Measurements from ENCODE around the gene NAA80.

Gene NAA80

GRCh38 chr3:50336452-50337174 lies 37.4 kb upstream of the NAA80 start:
- Histone ChIP-seq H3K27me3 (ENCODE audit: insufficient read depth, low read length, poor library complexity, severe bottlenecking) (peaks cover 4% of the 10 kb centered on the region), H3F3A (ENCODE audit: low read depth) (0 out of 2 replicates have a peak, but pooled peaks cover 7% of the 10 kb centered on the region), H3K4me3 (ENCODE audit: low read length, poor library complexity, severe bottlenecking) (peak overlapping the region; percentile 97), H3K4me2 (ENCODE audit: low read depth, low read length, poor library complexity, severe bottlenecking) (peak overlapping the region; percentile 99), H2AFZ (ENCODE audit: low read length) (peak overlapping the region; percentile 9; the same call in 1 of the 2 replicates), H3K9ac (ENCODE audit: low read depth, low read length, poor library complexity, severe bottlenecking) (peak overlapping the region; percentile 98), H3K4me1 (ENCODE audit: insufficient read depth, low read length, poor library complexity, severe bottlenecking) (peaks cover 42% of the 10 kb centered on the region), H3K9me3 (ENCODE audit: insufficient read depth, low read depth, low read length) (no peaks in the 10 kb centered on the region), H3K36me3 (ENCODE audit: insufficient read depth, low read length) (peaks cover 21% of the 10 kb centered on the region; the same call in 1 of the 2 replicates), H3K9me2 (replicated peaks; ENCODE audit: low read depth, low read length) (no peaks in the 10 kb centered on the region), H3K79me2 (ENCODE audit: insufficient read depth, low read length) (peaks cover 92% of the 10 kb centered on the region), H4K20me1 (ENCODE audit: insufficient read depth, low read length, poor library complexity, severe bottlenecking) (peaks cover 53% of the 10 kb centered on the region)
- TF ChIP-seq CTCF (conservative IDR thresholded peaks at IDR 0.05; ENCODE audit: low read length) (no peak), EZH2phosphoT487 (IDR thresholded peaks at IDR 0.05; ENCODE audit: borderline replicate concordance) (no peak)

- H3K27me3 ChIP-seq (ENCODE audit: insufficient read depth, low read length, poor library complexity, severe bottlenecking): peaks cover 4% of the 10 kb centered on the region
- no peaks in the 10 kb centered on the region for H3K9me2 ChIP-seq (replicated peaks; ENCODE audit: low read depth, low read length)
- no peaks in the 10 kb centered on the region for H3K9me3 ChIP-seq (ENCODE audit: insufficient read depth, low read depth, low read length)
- H3K4me3 ChIP-seq (ENCODE audit: low read length, poor library complexity, severe bottlenecking): peak overlapping the region; percentile 97
- peaks cover 74% of the 10 kb centered on the region for H4K20me1 ChIP-seq (ENCODE audit: insufficient read depth, low read length, poor library complexity, severe bottlenecking)
- no peak overlapping the region for H2AFZ ChIP-seq (ENCODE audit: low read length)
- H3F3A ChIP-seq (ENCODE audit: low read depth): peaks cover 6% of the 10 kb centered on the region; the same call in 1 of the 2 replicates
- peaks cover 93% of the 10 kb centered on the region for H3K79me2 ChIP-seq (ENCODE audit: insufficient read depth, low read length)
- peaks cover 42% of the 10 kb centered on the region for H3K36me3 ChIP-seq (ENCODE audit: insufficient read depth, low read length)
- peaks cover 31% of the 10 kb centered on the region for H3K4me1 ChIP-seq (ENCODE audit: insufficient read depth, low read length, poor library complexity, severe bottlenecking)
- peak overlapping the region; percentile 98 for H3K9ac ChIP-seq (ENCODE audit: low read depth, low read length, poor library complexity, severe bottlenecking)
- TF ChIP-seq CTCF (conservative IDR thresholded peaks at IDR 0.05; ENCODE audit: low read length): no peak
- TF ChIP-seq EZH2phosphoT487 (IDR thresholded peaks at IDR 0.05; ENCODE audit: borderline replicate concordance): no peak
- peak overlapping the region; percentile 99 for H3K4me2 ChIP-seq (ENCODE audit: low read depth, low read length, poor library complexity, severe bottlenecking)
Observed at GRCh38 chr3:50334339-50335075, 35.3 kb upstream of the NAA80 start.

- H3K9me2 ChIP-seq (replicated peaks; ENCODE audit: low read depth, low read length): no peaks in the 10 kb centered on the region
- peaks cover 86% of the 10 kb centered on the region for H3K79me2 ChIP-seq (ENCODE audit: insufficient read depth, low read length)
- peak overlapping the region; percentile 98 for H3K9ac ChIP-seq (ENCODE audit: low read depth, low read length, poor library complexity, severe bottlenecking)
- TF ChIP-seq EZH2phosphoT487 (IDR thresholded peaks at IDR 0.05; ENCODE audit: borderline replicate concordance) (no peak), CTCF (conservative IDR thresholded peaks at IDR 0.05; ENCODE audit: low read length) (no peak)
- peaks cover 78% of the 10 kb centered on the region for H4K20me1 ChIP-seq (ENCODE audit: insufficient read depth, low read length, poor library complexity, severe bottlenecking)
- H3F3A ChIP-seq (ENCODE audit: low read depth): peaks cover 8% of the 10 kb centered on the region; the same call in 1 of the 2 replicates
- H3K9me3 ChIP-seq (ENCODE audit: insufficient read depth, low read depth, low read length): no peaks in the 10 kb centered on the region
- peak overlapping the region; percentile 97 for H3K4me3 ChIP-seq (ENCODE audit: low read length, poor library complexity, severe bottlenecking)
- peaks cover 46% of the 10 kb centered on the region for H3K36me3 ChIP-seq (ENCODE audit: insufficient read depth, low read length)
- H3K4me2 ChIP-seq (ENCODE audit: low read depth, low read length, poor library complexity, severe bottlenecking): peak overlapping the region; percentile 99
- H3K27me3 ChIP-seq (ENCODE audit: insufficient read depth, low read length, poor library complexity, severe bottlenecking): peaks cover 4% of the 10 kb centered on the region
- no peak overlapping the region for H2AFZ ChIP-seq (ENCODE audit: low read length)
- H3K4me1 ChIP-seq (ENCODE audit: insufficient read depth, low read length, poor library complexity, severe bottlenecking): peaks cover 28% of the 10 kb centered on the region
Observed at GRCh38 chr3:50333744-50334328, 34.6 kb upstream of the NAA80 start.

Data from Loucy (cell line).